HCT116 (cell line): ENCODE measurements around the gene TMUB1. TPM values are rescaled to one million over a fixed set of nuclear protein-coding genes. Genes with fewer than 3 reads are reported as not detected.

Experiments
- ATAC-seq: fragments of 200-7000 bp; cut with Tn5 transposase; 2 replicates; pipeline ENCODE4 v1.9.1; 2020; ENCODE audit warnings: mild to moderate bottlenecking, moderate library complexity
- BruUV-seq: library from RNA; stranded (reverse); fragments of 400-500 nt; replicated peaks from 2 replicates; lab custom pipeline; 2021; lab: Mats Ljungman, UMichigan
- CTCF ChIA-PET: fragments of 300-600 bp; sonication (Branson Sonifier 250); formaldehyde crosslinking; loops from one replicate; lab custom pipeline; 2021; ENCODE audit warnings: antibody characterized with exemption; lab: Charles Lee
- POLR2A ChIA-PET: fragments of 300-600, 350-600 bp; sonication (Branson Sonifier 250); formaldehyde crosslinking; loops from one replicate; lab custom pipeline; 2021; ENCODE audit warnings: antibody characterized with exemption; lab: Charles Lee
- RAD21 ChIA-PET, 2 experiments: fragments of 300-600 bp; sonication (Branson Sonifier 250); formaldehyde crosslinking; loops; one replicate each; lab custom pipeline; 2023; ENCODE audit warnings: low total read pairs in 2 of 2; ENCODE audit not compliant: uncharacterized antibody in 2 of 2, unreplicated experiment in 2 of 2, low non-redundant PET in 1 of 2; lab: Charles Lee
- DNase-seq: peaks from one replicate; pipeline ENCODE4 v3.0.0-alpha.2; 2010; ENCODE audit warnings: low read depth, low spot score
- H2AFZ ChIP-seq: fragments of 200-600 bp; shearing (Covaris generic), sonication (generic); 2 replicates; pipeline ENCODE4 v1.6.1; 2017; ENCODE audit warnings: low read depth, mixed run types, mixed read lengths, antibody characterized with exemption, low read length; ENCODE audit not compliant: poor library complexity, severe bottlenecking
- H3K27ac ChIP-seq: 2 replicates; pipeline ENCODE4 v1.5.1; 2012; ENCODE audit warnings: low read depth, low read length
- H3K27me3 ChIP-seq: fragments of 200-600 bp; sonication (generic); 2 replicates; pipeline ENCODE4 v1.6.1; 2016; ENCODE audit warnings: mixed run types, low read length, mixed read lengths; ENCODE audit not compliant: insufficient read depth
- H3K36me3 ChIP-seq, 2 experiments: fragments of 200-500 bp in 1 of 2; fragments of 200-600 bp in 1 of 2; sonication (Bioruptor generic) in 1 of 2; sonication (generic) in 1 of 2; 2 replicates each; pipeline versions ENCODE4 v1.5.1 to v1.6.1; 2014 to 2016; ENCODE audit warnings: low read length in 2 of 2, inconsistent platforms in 1 of 2, mixed read lengths in 1 of 2, mixed run types in 1 of 2; ENCODE audit not compliant: insufficient read depth in 2 of 2, control insufficient read depth in 1 of 2
- H3K4me1 ChIP-seq, 2 experiments: fragments of 200-600 bp in 1 of 2; sonication (generic) in 1 of 2; 2 replicates each; pipeline versions ENCODE4 v1.5.1 to v1.6.1; 2012 to 2017; ENCODE audit warnings: low read length in 2 of 2, inconsistent platforms in 1 of 2, mild to moderate bottlenecking in 1 of 2, mixed read lengths in 1 of 2, mixed run types in 1 of 2, moderate library complexity in 1 of 2; ENCODE audit not compliant: insufficient read depth in 2 of 2, control insufficient read depth in 1 of 2
- H3K4me2 ChIP-seq: fragments of 200-600 bp; sonication (generic); 2 replicates; pipeline ENCODE4 v1.6.1; 2017; ENCODE audit warnings: mixed run types, low read length, mixed read lengths
- H3K4me3 ChIP-seq, 2 experiments: fragments of 200-600 bp in 1 of 2; sonication (generic) in 1 of 2; replicated peaks in 1 of 2; 2 replicates each; pipeline ENCODE4 v1.5.1; 2011 to 2016; ENCODE audit warnings: low read length in 2 of 2, control low read depth in 1 of 2, low read depth in 1 of 2, mild to moderate bottlenecking in 1 of 2, mixed read lengths in 1 of 2, mixed run types in 1 of 2
- H3K79me2 ChIP-seq: fragments of 200-600 bp; sonication (generic); 2 replicates; pipeline ENCODE4 v1.6.1; 2017; ENCODE audit warnings: mild to moderate bottlenecking, mixed run types, low read length, moderate library complexity, mixed read lengths; ENCODE audit not compliant: insufficient read depth
- H3K9ac ChIP-seq: fragments of 200-600 bp; sonication (generic); 2 replicates; pipeline ENCODE4 v1.6.1; 2016; ENCODE audit warnings: low read length, mixed read lengths
- H3K9me2 ChIP-seq: fragments of 200-600 bp; sonication (generic), shearing (Covaris generic); 2 replicates; pipeline ENCODE4 v1.6.1; 2017; ENCODE audit warnings: mixed run types, mild to moderate bottlenecking, moderate library complexity; ENCODE audit not compliant: insufficient read depth
- H3K9me3 ChIP-seq, 2 experiments: fragments of 200-500 bp in 1 of 2; fragments of 200-600 bp in 1 of 2; sonication (Bioruptor generic) in 1 of 2; sonication (generic) in 1 of 2; 2 replicates each; pipeline ENCODE4 v1.6.1; 2014 to 2017; ENCODE audit warnings: low read length in 2 of 2, mixed read lengths in 2 of 2, inconsistent platforms in 1 of 2, low read depth in 1 of 2, mild to moderate bottlenecking in 1 of 2, mixed run types in 1 of 2, moderate library complexity in 1 of 2; ENCODE audit not compliant: control insufficient read depth in 1 of 2, insufficient read depth in 1 of 2
- H4K20me1 ChIP-seq: fragments of 200-600 bp; sonication (generic), shearing (Covaris generic); 2 replicates; pipeline ENCODE4 v1.6.1; 2017; ENCODE audit warnings: mixed run types, mild to moderate bottlenecking, moderate library complexity; ENCODE audit not compliant: insufficient read depth
- CBX3 ChIP-seq: IDR thresholded peaks from 2 replicates; pipeline ENCODE4 v1.6.1; 2012; ENCODE audit warnings: low read depth
- CEBPB ChIP-seq: IDR thresholded peaks from 2 replicates; pipeline ENCODE4 v1.6.1; 2012; ENCODE audit warnings: low read depth
- CTCF ChIP-seq, 3 experiments: fragments of 200-600 bp in 1 of 3; sonication (generic) in 1 of 3; IDR thresholded peaks in 2 of 3; conservative IDR thresholded peaks in 1 of 3; 2 replicates each; pipeline ENCODE4 v1.5.1; 2012 to 2017; ENCODE audit warnings: low read depth in 2 of 3, low read length in 2 of 3, antibody characterized with exemption in 1 of 3, borderline replicate concordance in 1 of 3, control low read depth in 1 of 3, mild to moderate bottlenecking in 1 of 3, mixed read lengths in 1 of 3, mixed run types in 1 of 3, moderate library complexity in 1 of 3; ENCODE audit not compliant: insufficient read depth in 1 of 3
- EGR1 ChIP-seq: IDR thresholded peaks from 2 replicates; pipeline ENCODE4 v1.6.1; 2012; ENCODE audit warnings: low read depth
- ELF1 ChIP-seq: IDR thresholded peaks from 2 replicates; pipeline ENCODE4 v1.6.1; 2012; ENCODE audit warnings: low read depth, borderline replicate concordance
- EZH2 ChIP-seq: fragments of 200-600 bp; sonication (generic); IDR thresholded peaks from 2 replicates; pipeline ENCODE4 v1.6.1; 2017; ENCODE audit warnings: antibody characterized with exemption, mixed run types
- FOSL1 ChIP-seq: IDR thresholded peaks from 2 replicates; pipeline ENCODE4 v1.6.1; 2012; ENCODE audit warnings: low read depth
- JUND ChIP-seq: IDR thresholded peaks from 2 replicates; pipeline ENCODE4 v1.6.1; 2012
- POLR2A ChIP-seq: IDR thresholded peaks from 2 replicates; pipeline ENCODE4 v1.7.0; 2011; ENCODE audit warnings: borderline replicate concordance; ENCODE audit not compliant: insufficient read depth, insufficient read length; ENCODE audit errors: extremely low read depth
- RAD21 ChIP-seq: IDR thresholded peaks from 2 replicates; pipeline ENCODE4 v1.6.1; 2012; ENCODE audit warnings: low read depth, mild to moderate bottlenecking
- SIN3A ChIP-seq: IDR thresholded peaks from 2 replicates; pipeline ENCODE4 v1.6.1; 2012; ENCODE audit warnings: low read depth
- SRF ChIP-seq: IDR thresholded peaks from 2 replicates; pipeline ENCODE4 v1.6.1; 2012; ENCODE audit warnings: low read depth
- TCF7L2 ChIP-seq: IDR thresholded peaks from 2 replicates; pipeline ENCODE4 v1.7.0; 2011; ENCODE audit warnings: borderline replicate concordance, inconsistent platforms; ENCODE audit not compliant: insufficient read depth, insufficient read length; ENCODE audit errors: extremely low read depth
- YY1 ChIP-seq: IDR thresholded peaks from 2 replicates; pipeline ENCODE4 v1.6.1; 2011; ENCODE audit warnings: low read length, low read depth, moderate library complexity, mild to moderate bottlenecking; ENCODE audit not compliant: insufficient replicate concordance; ENCODE audit errors: extremely low read depth
- ZFX ChIP-seq: fragments of 450-650 bp; IDR thresholded peaks from 2 replicates; pipeline ENCODE4 v1.6.1; 2017
- ZNF274 ChIP-seq: fragments of 200-500 bp; sonication (Bioruptor generic); IDR thresholded peaks from 2 replicates; pipeline ENCODE4 v1.6.1; 2014; ENCODE audit warnings: mild to moderate bottlenecking, low read depth, low read length, inconsistent platforms
- intact Hi-C: fragments of 100-400 bp; cut with micrococcal nuclease; formaldehyde crosslinking; loops from 2 replicates; pipeline ENCODE4 v1.10.0; 2022
- total RNA-seq: library from RNA; stranded (reverse); gene quantifications from one replicate; pipeline ENCODE4 v1.2.1, GENCODE V29; 2021; ENCODE audit not compliant: unreplicated experiment
- TF ChIP-seq, protein P1 (sequence below): IDR thresholded peaks from 2 replicates; pipeline ENCODE4 v1.6.1; 2012
- TF ChIP-seq, protein P2 (sequence below): IDR thresholded peaks from 2 replicates; pipeline ENCODE4 v1.6.1; 2012

Gene TMUB1
- total RNA-seq, 1 experiment from 2014 or later: 75.8 TPM

DNA sequence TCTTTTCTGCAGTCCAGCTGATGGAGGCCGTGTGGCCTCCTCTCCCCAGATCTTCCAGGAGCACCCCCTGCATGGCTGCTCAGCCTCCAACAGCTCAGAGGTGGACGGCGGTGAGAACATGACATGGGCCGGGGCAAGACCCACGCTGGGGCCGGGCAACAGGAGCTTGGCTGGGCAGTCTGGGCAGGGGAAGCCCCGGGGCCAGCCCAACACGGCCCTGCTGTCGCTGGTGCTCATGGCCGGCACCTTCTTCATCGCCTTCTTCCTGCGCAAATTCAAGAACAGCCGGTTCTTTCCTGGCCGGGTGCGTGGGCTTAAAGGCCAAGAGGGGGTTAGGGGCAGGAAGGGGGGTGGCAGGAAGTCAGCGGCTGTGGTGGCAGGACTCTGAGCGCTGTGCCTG, 9.3 kb downstream of the TMUB1 start:
- POLR2A ChIA-PET: no interaction called here

DNA sequence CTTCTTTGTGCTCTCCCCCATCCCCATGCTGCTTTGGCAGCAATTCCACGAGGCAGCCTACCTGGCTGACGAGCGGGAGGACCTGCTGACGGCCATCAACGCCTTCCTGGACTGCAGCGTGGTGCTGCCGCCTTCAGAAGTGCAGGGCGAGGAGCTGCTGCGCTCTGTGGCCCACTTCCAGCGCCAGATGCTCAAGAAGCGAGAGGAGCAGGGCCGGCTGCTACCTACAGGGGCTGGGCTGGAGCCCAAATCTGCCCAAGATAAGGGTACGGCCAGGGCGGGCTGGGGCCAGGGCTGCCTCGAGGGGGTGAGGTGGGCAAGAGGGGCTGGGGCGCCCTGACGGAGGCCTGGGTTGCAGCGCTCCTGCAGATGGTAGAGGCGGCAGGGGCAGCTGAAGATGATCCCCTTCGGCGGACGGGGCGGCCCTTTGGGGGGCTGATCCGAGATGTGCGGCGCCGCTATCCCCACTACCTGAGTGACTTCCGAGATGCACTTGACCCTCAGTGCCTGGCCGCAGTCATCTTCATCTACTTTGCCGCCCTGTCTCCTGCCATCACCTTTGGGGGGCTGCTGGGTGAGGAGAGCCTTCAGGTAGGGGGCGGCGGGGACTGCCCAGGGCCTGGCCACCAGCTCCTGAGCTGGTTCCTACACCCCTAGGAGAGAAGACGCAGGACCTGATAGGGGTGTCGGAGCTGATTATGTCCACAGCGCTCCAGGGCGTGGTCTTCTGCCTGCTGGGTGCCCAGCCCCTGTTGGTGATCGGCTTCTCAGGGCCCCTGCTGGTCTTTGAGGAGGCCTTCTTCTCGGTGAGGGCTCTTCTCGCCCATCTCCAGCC, 12.0 kb downstream of the TMUB1 start:
- no peak overlapping the region for H3K4me3 ChIP-seq
- RAD21 ChIA-PET: no interaction called here
- H3K27ac ChIP-seq: no peak overlapping the region
- H3K9me3 ChIP-seq: no peaks in the 10 kb centered on the region
- BruUV-seq: no TSS peak
- DNase-seq (no peak), ATAC-seq (no peak)
- intact Hi-C loops: no loop called here
- no peaks in the 10 kb centered on the region for H3K9me2 ChIP-seq
- H3K4me2 ChIP-seq: no peak overlapping the region
- H2AFZ ChIP-seq: no peak overlapping the region
- no peaks in the 10 kb centered on the region for H3K27me3 ChIP-seq
- POLR2A ChIA-PET: interaction anchor here (0.9 kb wide), 1 partner anchor 8 kb away, joined by 3 read pairs; no protein-coding TSS in a partner anchor
- peaks cover 21% of the 10 kb centered on the region; the same call in 1 of the 2 replicates for H3K79me2 ChIP-seq
- H3K4me1 ChIP-seq: peaks cover 0 to 4% of the 10 kb centered on the region in 2 experiments; a peak in 1 of 4 replicates
- peaks cover 56% of the 10 kb centered on the region in 2 experiments; a peak in 3 of 4 replicates for H3K36me3 ChIP-seq
- H4K20me1 ChIP-seq: no peaks in the 10 kb centered on the region
- CTCF ChIA-PET: no interaction called here
- H3K9ac ChIP-seq: no peak overlapping the region
- no peak for TF ChIP-seq EGR1
- TF ChIP-seq, protein P1, sequence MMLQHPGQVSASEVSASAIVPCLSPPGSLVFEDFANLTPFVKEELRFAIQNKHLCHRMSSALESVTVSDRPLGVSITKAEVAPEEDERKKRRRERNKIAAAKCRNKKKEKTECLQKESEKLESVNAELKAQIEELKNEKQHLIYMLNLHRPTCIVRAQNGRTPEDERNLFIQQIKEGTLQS: no peak
- no peak for TF ChIP-seq ZNF274
- no peak for TF ChIP-seq CTCF (IDR thresholded peaks at IDR 0.05 in 2 of 3, conservative IDR thresholded peaks at IDR 0.05 in 1 of 3; ENCODE audit: borderline replicate concordance in 1 of 3, insufficient read depth in 1 of 3, low read depth in 2 of 3, low read length in 2 of 3)
- TF ChIP-seq ZFX: no peak
- no peak for TF ChIP-seq SIN3A
- TF ChIP-seq SRF: no peak
- TF ChIP-seq CEBPB: no peak
- no peak for TF ChIP-seq JUND
- no peak for TF ChIP-seq POLR2A
- no peak for TF ChIP-seq ELF1
- TF ChIP-seq EZH2: no peak

More for the DNA sequence above, 9.3 kb downstream of the TMUB1 start:
- BruUV-seq: no TSS peak
- H3K27ac ChIP-seq: no peak overlapping the region; the same call in 1 of the 2 replicates
- H3K9me2 ChIP-seq: no peaks in the 10 kb centered on the region
- no peak overlapping the region for H2AFZ ChIP-seq
- H3K4me2 ChIP-seq: no peak overlapping the region
- intact Hi-C loops: no loop called here
- no peaks in the 10 kb centered on the region for H3K9me3 ChIP-seq
- peaks cover 41 to 47% of the 10 kb centered on the region in 2 experiments; a peak in 3 of 4 replicates for H3K36me3 ChIP-seq
- H3K27me3 ChIP-seq: no peaks in the 10 kb centered on the region
- H3K79me2 ChIP-seq: peaks cover 13% of the 10 kb centered on the region; the same call in 1 of the 2 replicates
- no peaks in the 10 kb centered on the region for H4K20me1 ChIP-seq
- H3K4me1 ChIP-seq: peaks cover 2 to 18% of the 10 kb centered on the region in 2 experiments; a peak in 3 of 4 replicates
- ATAC-seq (no peak), DNase-seq (no peak)
- no peak overlapping the region for H3K4me3 ChIP-seq
- TF ChIP-seq SIN3A (no peak), TCF7L2 (no peak), RAD21 (no peak), EGR1 (no peak), CEBPB (no peak), ZNF274 (no peak), EZH2 (no peak), ZFX (no peak), CBX3 (no peak), YY1 (no peak), FOSL1 (no peak), SRF (no peak)
- TF ChIP-seq, protein P2, sequence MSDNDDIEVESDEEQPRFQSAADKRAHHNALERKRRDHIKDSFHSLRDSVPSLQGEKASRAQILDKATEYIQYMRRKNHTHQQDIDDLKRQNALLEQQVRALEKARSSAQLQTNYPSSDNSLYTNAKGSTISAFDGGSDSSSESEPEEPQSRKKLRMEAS: no peak
- TF ChIP-seq, protein P1: no peak
- H3K9ac ChIP-seq: no peak overlapping the region
- RAD21 ChIA-PET: no interaction called here
- CTCF ChIA-PET: no interaction called here
